Stimulated activated CD4-positive, alpha-beta T cell treated with anti-CD3 and anti-CD28 coated beads, Interleukin-2, amount 100 ng/mL, for 24 hours (primary cell): ENCODE data around the gene FSHB.

Source experiments
- DNase-seq, 2 donors: peaks; one replicate each; pipeline ENCODE4 v3.0.0-alpha.2; 2020

The FSHB gene

DNA sequence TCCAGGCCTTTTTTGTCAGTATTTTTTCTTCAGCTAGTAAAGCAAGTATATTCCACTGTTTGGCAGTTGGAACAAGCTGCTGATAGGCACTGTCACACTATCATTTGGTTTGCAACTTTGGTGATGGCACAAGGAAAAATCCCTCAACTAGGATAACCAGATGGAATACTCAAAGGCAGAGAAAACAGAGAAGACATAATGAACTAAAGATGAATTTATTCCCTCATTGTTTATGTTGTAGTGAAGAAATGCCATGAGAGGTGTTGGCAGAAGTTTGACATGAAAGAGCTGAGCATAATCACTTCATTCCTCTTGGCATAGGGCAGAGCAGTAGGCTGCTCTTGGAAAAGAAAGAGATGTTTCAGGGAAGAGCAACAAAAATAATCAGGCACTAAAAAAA is 39.9 kb downstream of the FSHB start:
- DNase-seq: no peak

GRCh38 chr11:30277176-30277575 is 46.4 kb downstream of the FSHB start:
- no peak for DNase-seq

DNA sequence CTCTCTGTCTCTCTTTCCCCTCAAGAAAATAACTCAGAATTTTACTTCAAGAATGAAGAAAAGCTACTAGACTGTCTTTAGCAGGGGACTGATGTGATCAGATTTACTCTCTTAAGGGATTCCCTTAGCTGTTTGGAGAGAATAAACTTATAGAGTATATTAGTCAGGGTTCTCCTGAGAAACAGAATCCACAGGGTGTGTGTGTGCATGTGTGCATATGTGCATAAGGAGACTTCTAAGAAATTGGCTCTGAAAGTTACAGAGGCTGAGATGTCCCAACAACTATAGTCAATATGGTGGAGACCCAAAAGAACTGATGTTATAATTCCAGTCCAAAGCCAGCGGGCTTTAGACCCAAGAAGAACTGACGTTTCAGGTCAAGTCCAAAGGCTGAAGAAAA is 49.0 kb downstream of the FSHB start:
- no peak for DNase-seq

GRCh38 chr11:30281476-30282288 is 50.9 kb downstream of the FSHB start:
- DNase-seq: no peak

GRCh38 chr11:30282289-30282631 is 51.4 kb downstream of the FSHB start:
- peak in 1 of 2 donors; percentile 10 for DNase-seq
